ENCODE data around the gene PHGDH.
A peak's percentile ranks its signal among the peaks of the same experiment; 100 is the strongest.
"Not testable (repeated sequence)": the region's sequence is repeated elsewhere in the genome, so short reads cannot be mapped to it uniquely, and the experiment has no call there.

The PHGDH gene

GRCh38 chr1:119700326-119700725 is 11.4 kb upstream of the PHGDH start:
- DNase-seq, result no peak

GRCh38 chr1:119701659-119702058 is 10.1 kb upstream of the PHGDH start:
- no peak for DNase-seq

GRCh38 chr1:119702384-119702783 is 9.3 kb upstream of the PHGDH start:
- no peak for DNase-seq

GRCh38 chr1:119703666-119704450 is 7.9 kb upstream of the PHGDH start:
- DNase-seq, result no peak

- not testable (repeated sequence) for DNase-seq
Observed at GRCh38 chr1:119706599-119706998, 5.1 kb upstream of the PHGDH start.

- not testable (repeated sequence) for DNase-seq
Observed at GRCh38 chr1:119711356-119711803, 354 bp upstream of the PHGDH start.

- peak; percentile 17 to 28 for DNase-seq
Observed at GRCh38 chr1:119712342-119713038, 756 bp downstream of the PHGDH start.

- no peak for DNase-seq
Observed at GRCh38 chr1:119713039-119713748, 1.5 kb downstream of the PHGDH start.

GRCh38 chr1:119713749-119714456 is 2.2 kb downstream of the PHGDH start:
- DNase-seq, result no peak

GRCh38 chr1:119714583-119714982 is 2.8 kb downstream of the PHGDH start:
- no peak for DNase-seq

GRCh38 chr1:119715542-119715941 is 3.8 kb downstream of the PHGDH start:
- no peak for DNase-seq

- no peak for DNase-seq
Observed at GRCh38 chr1:119718409-119718808, 6.7 kb downstream of the PHGDH start.

- no peak for DNase-seq
Observed at GRCh38 chr1:119718972-119719371, 7.2 kb downstream of the PHGDH start.

GRCh38 chr1:119720866-119721440 is 9.2 kb downstream of the PHGDH start:
- DNase-seq, result no peak

- DNase-seq, result no peak
Observed at GRCh38 chr1:119721896-119722295, 10.2 kb downstream of the PHGDH start.

- no peak for DNase-seq
Observed at GRCh38 chr1:119724611-119725218, 13.0 kb downstream of the PHGDH start.

- DNase-seq, result no peak
Observed at GRCh38 chr1:119725626-119726025, 13.9 kb downstream of the PHGDH start.

GRCh38 chr1:119727991-119728390 is 16.3 kb downstream of the PHGDH start:
- DNase-seq, result no peak

GRCh38 chr1:119729044-119729443 is 17.3 kb downstream of the PHGDH start:
- no peak for DNase-seq

GRCh38 chr1:119731060-119731459 is 19.3 kb downstream of the PHGDH start:
- DNase-seq, result no peak

- DNase-seq, result no peak
Observed at GRCh38 chr1:119731741-119732430, 20.2 kb downstream of the PHGDH start.
